GM21381 (cell line): ENCODE results near the gene NCAM1.

ENCODE experiments used
- ATAC-seq: cut with Tn5 transposase; IDR thresholded peaks from one replicate; pipeline ENCODE4 v1.9.1; 2021; ENCODE audit warnings: mild to moderate bottlenecking, moderate library complexity; ENCODE audit not compliant: unreplicated experiment

The NCAM1 gene

GRCh38 chr11:113272281-113272680, 311.1 kb downstream of the NCAM1 start:
- ATAC-seq = no peak

GRCh38 chr11:113272927-113273615, 311.9 kb downstream of the NCAM1 start:
- no peak for ATAC-seq

GRCh38 chr11:113273720-113274119, 312.5 kb downstream of the NCAM1 start:
- ATAC-seq = no peak

GRCh38 chr11:113274713-113275582, 313.7 kb downstream of the NCAM1 start:
- ATAC-seq = no peak

- no peak for ATAC-seq
Measured at GRCh38 chr11:113275602-113276001, 314.4 kb downstream of the NCAM1 start.

GRCh38 chr11:113276466-113276865, 315.2 kb downstream of the NCAM1 start:
- no peak for ATAC-seq

- ATAC-seq = no peak
Measured at GRCh38 chr11:113277907-113278306, 316.7 kb downstream of the NCAM1 start.

- no peak for ATAC-seq
Measured at GRCh38 chr11:113278481-113278880, 317.3 kb downstream of the NCAM1 start.

- no peak for ATAC-seq
Measured at GRCh38 chr11:113278925-113279324, 317.7 kb downstream of the NCAM1 start.

- no peak for ATAC-seq
Measured at GRCh38 chr11:113279591-113279990, 318.4 kb downstream of the NCAM1 start.

GRCh38 chr11:113281052-113281725, 320.0 kb downstream of the NCAM1 start:
- ATAC-seq = no peak

GRCh38 chr11:113282898-113283437, 321.7 kb downstream of the NCAM1 start:
- ATAC-seq = no peak

- no peak for ATAC-seq
Measured at GRCh38 chr11:113283881-113284280, 322.7 kb downstream of the NCAM1 start.

- no peak for ATAC-seq
Measured at GRCh38 chr11:113286009-113286408, 324.8 kb downstream of the NCAM1 start.

- no peak for ATAC-seq
Measured at GRCh38 chr11:113286509-113287497, 325.6 kb downstream of the NCAM1 start.

- ATAC-seq = no peak
Measured at GRCh38 chr11:113287801-113288200, 326.6 kb downstream of the NCAM1 start.

- ATAC-seq = no peak
Measured at GRCh38 chr11:113288286-113288863, 327.2 kb downstream of the NCAM1 start.

GRCh38 chr11:113289431-113290187, 328.4 kb downstream of the NCAM1 start:
- peak; percentile 85 for ATAC-seq

- ATAC-seq = no peak
Measured at GRCh38 chr11:113293936-113294335, 332.7 kb downstream of the NCAM1 start.
